K562 (cell line): ENCODE data around the gene ICAM1. TPM values are rescaled to one million over a fixed set of nuclear protein-coding genes. Genes with fewer than 3 reads are reported as not detected.

Source experiments
- BCOR ChIP-seq: fragments of 450-650 bp; IDR thresholded peaks from 2 replicates; pipeline ENCODE4 v1.6.1; 2016
- DACH1 ChIP-seq: fragments of 450-650 bp; IDR thresholded peaks from 2 replicates; pipeline ENCODE4 v1.6.1; 2018; ENCODE audit not compliant: partially characterized antibody
- FOXA1 ChIP-seq: fragments of 450-650 bp; IDR thresholded peaks from 2 replicates; pipeline ENCODE4 v1.6.1; 2016; ENCODE audit warnings: mild to moderate bottlenecking, borderline replicate concordance
- ID3 ChIP-seq, 2 experiments: fragments of 250-450 bp in 1 of 2; fragments of 450-650 bp in 1 of 2; sonication (Bioruptor Pico) in 1 of 2; IDR thresholded peaks; 2 replicates each; pipeline versions ENCODE4 v1.6.1 to v1.8.0; 2016 to 2021; ENCODE audit warnings: mild to moderate bottlenecking in 2 of 2, moderate library complexity in 2 of 2, missing compliant biosample characterization in 1 of 2, missing genetic modification characterization in 1 of 2
- IRF2 ChIP-seq: sonication (generic); formaldehyde crosslinking; IDR thresholded peaks from 2 replicates; pipeline ENCODE4 v1.8.1; 2022; ENCODE audit warnings: mild to moderate bottlenecking, missing genetic modification reagents
- MAZ ChIP-seq, 2 experiments: fragments of 450-650 bp in 1 of 2; sonication (generic) in 1 of 2; formaldehyde crosslinking; IDR thresholded peaks in 1 of 2; conservative IDR thresholded peaks in 1 of 2; 2 replicates each; pipeline versions ENCODE4 v1.4.0 to v1.5.0; 2020; ENCODE audit warnings: mild to moderate bottlenecking in 1 of 2, missing genetic modification reagents in 1 of 2
- NR4A1 ChIP-seq, 2 experiments: fragments of 250-450 bp in 1 of 2; fragments of 450-650 bp in 1 of 2; sonication (Bioruptor Pico) in 1 of 2; IDR thresholded peaks; 2 replicates each; pipeline versions ENCODE4 v1.4.0 to v1.6.1; 2016 to 2020; ENCODE audit warnings: mild to moderate bottlenecking in 2 of 2, missing compliant biosample characterization in 1 of 2, missing genetic modification characterization in 1 of 2, moderate library complexity in 1 of 2
- NRF1 ChIP-seq, 2 experiments: fragments of 450-650 bp; IDR thresholded peaks in 1 of 2; conservative IDR thresholded peaks in 1 of 2; 2 replicates each; pipeline ENCODE4 v1.6.1; 2014; ENCODE audit warnings: mild to moderate bottlenecking in 2 of 2
- POU5F1 ChIP-seq: fragments of 150-350 bp; IDR thresholded peaks from 2 replicates; pipeline ENCODE4 v1.6.1; 2014; ENCODE audit warnings: borderline replicate concordance, low read length, low read depth, mild to moderate bottlenecking; ENCODE audit not compliant: partially characterized antibody
- RBFOX2 ChIP-seq: fragments of 200-400 bp; formaldehyde crosslinking; IDR thresholded peaks from 2 replicates; pipeline ENCODE4 v1.6.1; 2017; ENCODE audit warnings: low read depth, mild to moderate bottlenecking, low read length, moderate library complexity
- RERE ChIP-seq: sonication (generic); formaldehyde crosslinking; IDR thresholded peaks from 2 replicates; pipeline ENCODE4 v1.8.0; 2023; ENCODE audit warnings: missing genetic modification reagents, mild to moderate bottlenecking, borderline replicate concordance
- SMARCA4 ChIP-seq: fragments of 450-650 bp; IDR thresholded peaks from 2 replicates; pipeline ENCODE4 v1.6.1; 2016
- SOX6 ChIP-seq: fragments of 450-650 bp; IDR thresholded peaks from 2 replicates; pipeline ENCODE4 v1.6.1; 2014; ENCODE audit warnings: mild to moderate bottlenecking
- SRF ChIP-seq, 2 experiments: fragments of 250-450, 450-650 bp in 1 of 2; sonication (Bioruptor Pico) in 1 of 2; sonication (generic) in 1 of 2; formaldehyde crosslinking; IDR thresholded peaks; 2 replicates each; pipeline versions ENCODE4 v1.5.0 to v1.5.1; 2020 to 2022; ENCODE audit warnings: mild to moderate bottlenecking in 1 of 2, missing genetic modification reagents in 1 of 2
- TEAD4 ChIP-seq, 2 experiments: sonication (generic) in 1 of 2; formaldehyde crosslinking in 1 of 2; IDR thresholded peaks; 2 replicates each; pipeline versions ENCODE4 v1.6.1 to v1.8.0; 2012 to 2022; ENCODE audit warnings: borderline replicate concordance in 1 of 2, inconsistent platforms in 1 of 2, low read length in 1 of 2, mild to moderate bottlenecking in 1 of 2, missing genetic modification reagents in 1 of 2
- ZKSCAN1 ChIP-seq: fragments of 150-350 bp; IDR thresholded peaks from 2 replicates; pipeline ENCODE4 v1.6.1; 2016; ENCODE audit warnings: low read depth, low read length
- ZNF232 ChIP-seq: sonication (generic); formaldehyde crosslinking; IDR thresholded peaks from 2 replicates; pipeline ENCODE4 v1.8.0; 2022; ENCODE audit warnings: mild to moderate bottlenecking, missing genetic modification reagents
- ZNF639 ChIP-seq, 2 experiments: fragments of 200-800 bp in 1 of 2; sonication (Bioruptor generic) in 1 of 2; sonication (generic) in 1 of 2; formaldehyde crosslinking in 1 of 2; IDR thresholded peaks in 1 of 2; conservative IDR thresholded peaks in 1 of 2; 2 replicates each; pipeline versions ENCODE4 v1.5.0 to v1.6.1; 2016 to 2020; ENCODE audit warnings: missing compliant biosample characterization in 1 of 2, missing genetic modification characterization in 1 of 2, missing genetic modification reagents in 1 of 2
- polyA plus RNA-seq, 8 experiments: library from polyadenylated mRNA; depleted of rRNA in 4 of 8; stranded (reverse) in 5 of 8; unstranded in 3 of 8; fragments of >200 nt; fragmentation: Nextera tagmentation in 2 of 8; fragmentation: Illumina TruSeq in 1 of 8; extraction: Ambion mirVana in 2 of 8; extraction: Trizol in 1 of 8; gene quantifications; 2 replicates each; pipeline versions ENCODE4 v1.2.1 to v1.2.3, GENCODE V29; 2011 to 2014; ENCODE audit warnings: inconsistent platforms in 1 of 8, missing spikeins in 1 of 8
- total RNA-seq, 7 experiments: library from RNA; depleted of rRNA in 6 of 7; stranded (reverse); fragments of >200 nt in 6 of 7; fragmentation: Illumina TruSeq in 2 of 7; extraction: Trizol in 2 of 7; gene quantifications; 2 replicates each; pipeline versions ENCODE4 v1.2.1 to v1.2.3, GENCODE V29; 2011 to 2021; ENCODE audit warnings: low replicate concordance in 1 of 7

ICAM1 gene
- total and polyA plus RNA-seq, 9 of the 15 experiments (the other 6 are each of a cell fraction or from before 2014, with no cell fraction given), result 2.3 to 24.4 (median 13.4) TPM

- TF ChIP-seq NR4A1 (CRISPR knock-in tag; IDR thresholded peaks at IDR 0.05) (0 out of 2 replicates have a peak, but pooled peaks have one; percentile 47), NR4A1 (tag; IDR thresholded peaks at IDR 0.05) (no peak), IRF2 (no peak), FOXA1 (no peak), POU5F1 (no peak), BCOR (peak; percentile 91), TEAD4 (IDR thresholded peaks at IDR 0.05; ENCODE audit: low read length) (peak; percentile 23; the same call in 1 of the 2 replicates), TEAD4 (CRISPR knock-in tag; IDR thresholded peaks at IDR 0.05; ENCODE audit: borderline replicate concordance) (no peak), NRF1 (conservative IDR thresholded peaks at IDR 0.05 in 1 of 2, IDR thresholded peaks at IDR 0.05 in 1 of 2) (no peak), SMARCA4 (0 out of 2 replicates have a peak, but pooled peaks have one; percentile 11), RERE (CRISPR knock-in tag) (no peak; the same call in 1 of the 2 replicates), SRF (CRISPR knock-in tag; IDR thresholded peaks at IDR 0.05) (0 out of 4 replicates have a peak, but pooled peaks of 1 of the 2 experiments have one; percentile 31), DACH1 (no peak), MAZ (CRISPR knock-in tag; conservative IDR thresholded peaks at IDR 0.05 in 1 of 2, IDR thresholded peaks at IDR 0.05 in 1 of 2) (peak; percentile 72 to 88; a peak in 2 of 4 replicates), SOX6 (0 out of 2 replicates have a peak, but pooled peaks have one; percentile 59), RBFOX2 (peak; percentile 90), ZNF232 (CRISPR knock-in tag) (no peak), ZKSCAN1 (0 out of 2 replicates have a peak, but pooled peaks have one; percentile 69), ID3 (CRISPR knock-in tag; IDR thresholded peaks at IDR 0.05) (no peak), ID3 (tag; IDR thresholded peaks at IDR 0.05) (no peak), ZNF639 (CRISPR knock-in tag; conservative IDR thresholded peaks at IDR 0.05 in 1 of 2, IDR thresholded peaks at IDR 0.05 in 1 of 2) (no peak)
These were observed at the start of gene ICAM1 (continued) for GRCh38 chr19:10270616-10271394.
